ENCODE results near the gene TBXAS1. TPM values are rescaled to one million over a fixed set of nuclear protein-coding genes. Genes with fewer than 3 reads are reported as not detected.

The TBXAS1 gene
- total RNA-seq, 2 donors from 2014 or later = 19.3 to 44.1 TPM

DNA sequence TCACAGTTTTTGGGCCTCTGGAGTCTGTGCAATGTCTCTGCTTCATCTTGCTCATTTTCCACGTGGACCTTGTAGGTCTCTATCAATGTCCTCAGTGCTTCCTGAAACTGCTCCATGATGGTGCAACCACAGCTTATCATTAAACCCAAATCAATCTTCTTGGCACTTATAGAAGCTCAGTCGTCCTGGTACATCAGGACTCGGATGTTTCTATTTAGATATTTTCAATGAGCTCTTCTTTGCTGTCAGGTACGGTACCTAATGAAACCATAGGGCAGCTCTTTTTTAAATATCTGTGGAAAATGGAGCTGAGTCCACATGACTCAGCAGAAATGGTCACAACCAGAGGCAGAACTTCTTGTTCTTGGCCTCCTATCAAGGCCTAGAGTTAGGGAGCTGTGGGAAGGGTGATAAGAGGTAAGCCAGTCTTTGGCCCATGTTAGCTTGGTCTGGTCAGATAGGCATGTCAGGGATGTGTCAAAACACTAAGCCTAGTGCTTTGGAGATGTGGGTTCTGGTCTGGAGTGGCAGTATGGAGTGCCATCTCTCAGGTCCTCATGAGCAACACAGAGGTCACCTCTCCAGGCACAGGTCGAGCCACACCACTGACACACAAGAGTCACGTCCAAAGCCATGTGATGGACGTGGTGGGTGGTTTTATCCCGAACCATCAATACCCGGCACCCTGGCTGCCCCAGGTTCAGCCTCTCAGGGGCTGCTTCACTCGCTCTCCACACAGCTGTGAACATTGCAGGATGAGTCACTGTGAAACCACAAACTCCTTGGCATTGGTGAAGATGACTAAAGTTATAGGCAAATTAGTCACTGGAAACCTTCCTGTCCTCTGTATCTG lies 87.0 kb downstream of the TBXAS1 start:
- WGBS = 57% methylated on average over 10 of the region's 10 CpGs
- H3K36me3 ChIP-seq = no peaks in the 10 kb centered on the region
- peaks cover 4% of the 10 kb centered on the region for H3K4me1 ChIP-seq (replicated peaks)
- TF ChIP-seq POLR2A (IDR thresholded peaks at IDR 0.05) (no peak), POLR2AphosphoS5 (IDR thresholded peaks at IDR 0.05) (peak; percentile 68)
- TF ChIP-seq, protein P1, sequence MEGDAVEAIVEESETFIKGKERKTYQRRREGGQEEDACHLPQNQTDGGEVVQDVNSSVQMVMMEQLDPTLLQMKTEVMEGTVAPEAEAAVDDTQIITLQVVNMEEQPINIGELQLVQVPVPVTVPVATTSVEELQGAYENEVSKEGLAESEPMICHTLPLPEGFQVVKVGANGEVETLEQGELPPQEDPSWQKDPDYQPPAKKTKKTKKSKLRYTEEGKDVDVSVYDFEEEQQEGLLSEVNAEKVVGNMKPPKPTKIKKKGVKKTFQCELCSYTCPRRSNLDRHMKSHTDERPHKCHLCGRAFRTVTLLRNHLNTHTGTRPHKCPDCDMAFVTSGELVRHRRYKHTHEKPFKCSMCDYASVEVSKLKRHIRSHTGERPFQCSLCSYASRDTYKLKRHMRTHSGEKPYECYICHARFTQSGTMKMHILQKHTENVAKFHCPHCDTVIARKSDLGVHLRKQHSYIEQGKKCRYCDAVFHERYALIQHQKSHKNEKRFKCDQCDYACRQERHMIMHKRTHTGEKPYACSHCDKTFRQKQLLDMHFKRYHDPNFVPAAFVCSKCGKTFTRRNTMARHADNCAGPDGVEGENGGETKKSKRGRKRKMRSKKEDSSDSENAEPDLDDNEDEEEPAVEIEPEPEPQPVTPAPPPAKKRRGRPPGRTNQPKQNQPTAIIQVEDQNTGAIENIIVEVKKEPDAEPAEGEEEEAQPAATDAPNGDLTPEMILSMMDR (IDR thresholded peaks at IDR 0.05) = no peak
- H3K27ac ChIP-seq = peak overlapping the region; percentile 15 to 28
- H3K9me3 ChIP-seq = no peaks in the 10 kb centered on the region
- no peak overlapping the region for H3K4me3 ChIP-seq
- no peaks in the 10 kb centered on the region for H3K27me3 ChIP-seq (replicated peaks; ENCODE audit: insufficient read depth)
- peak; percentile 39 for DNase-seq (ENCODE audit: low spot score)
- intact Hi-C loops (cut with DNase I) = loop anchor here (5.0 kb wide), 1 partner anchor 64 kb away; no protein-coding TSS in a partner anchor

DNA sequence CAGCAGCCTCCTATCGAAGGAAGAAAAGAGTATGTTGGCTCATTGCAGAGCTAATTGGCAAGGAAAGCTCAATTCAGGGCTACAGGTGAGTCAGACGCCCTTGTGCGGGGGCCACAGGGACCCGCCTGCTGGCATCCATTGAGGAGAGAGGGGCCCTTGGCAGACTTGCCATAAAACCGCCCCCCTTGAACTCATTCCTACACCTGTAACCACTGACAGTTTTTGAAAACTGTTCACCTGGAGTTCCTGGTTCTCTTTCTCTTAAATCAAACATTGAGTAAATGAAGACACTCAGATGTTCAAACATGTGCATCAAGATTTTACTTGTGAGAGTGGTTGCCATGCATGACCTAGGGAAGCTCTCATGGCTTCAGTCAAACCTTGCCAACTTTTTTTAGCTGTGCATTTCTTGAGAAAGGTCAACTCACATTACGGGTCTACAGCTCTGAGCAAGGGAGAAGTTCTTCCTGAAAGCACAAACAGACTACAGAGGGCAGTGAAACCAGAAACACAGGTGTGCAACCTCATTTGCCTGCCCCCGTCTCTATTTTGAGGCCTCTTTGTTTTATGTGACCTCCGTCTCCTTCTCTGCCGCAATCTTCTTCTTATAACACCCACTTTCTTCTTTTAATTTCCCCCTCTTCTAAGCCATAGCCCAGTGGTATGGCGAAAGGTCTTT lies 87.8 kb downstream of the TBXAS1 start:
- H3K36me3 ChIP-seq = no peaks in the 10 kb centered on the region
- no peak overlapping the region for H3K4me3 ChIP-seq
- no peaks in the 10 kb centered on the region for H3K9me3 ChIP-seq
- H3K27ac ChIP-seq = peak overlapping the region in 1 of 2 donors; percentile 28
- TF ChIP-seq POLR2AphosphoS5 (IDR thresholded peaks at IDR 0.05) (no peak), POLR2A (IDR thresholded peaks at IDR 0.05) (no peak)
- TF ChIP-seq, protein P1 (IDR thresholded peaks at IDR 0.05) = no peak
- 62% methylated on average over 10 of the region's 10 CpGs for WGBS
- H3K4me1 ChIP-seq (replicated peaks) = peaks cover 4% of the 10 kb centered on the region
- H3K27me3 ChIP-seq (replicated peaks; ENCODE audit: insufficient read depth) = no peaks in the 10 kb centered on the region
- no peak for DNase-seq (ENCODE audit: low spot score)
- intact Hi-C loops (cut with DNase I) = loop anchor here (5.0 kb wide), 1 partner anchor 65 kb away; no protein-coding TSS in a partner anchor

DNA sequence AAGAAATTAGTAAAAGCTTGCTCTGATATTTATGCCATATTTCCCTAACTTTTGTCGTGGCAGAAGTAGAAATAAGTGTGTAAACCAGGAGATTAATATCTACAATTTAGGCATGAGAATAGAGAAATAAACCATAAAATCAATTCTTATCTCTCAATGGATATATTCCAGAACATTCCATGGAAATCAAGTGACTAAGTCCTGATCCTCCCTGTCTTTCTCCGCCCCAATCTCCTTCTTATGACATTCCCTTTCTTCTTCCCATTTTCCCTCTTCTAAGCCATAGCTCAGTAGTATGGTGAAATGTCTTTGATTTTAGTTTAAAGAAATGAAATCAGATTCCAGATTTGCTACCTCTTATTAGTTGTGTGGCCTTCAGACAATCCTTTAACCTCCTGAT lies 88.8 kb downstream of the TBXAS1 start:
- WGBS = 89% methylated on average over 2 of the region's 2 CpGs
- DNase-seq (ENCODE audit: low spot score) = no peak
- no peaks in the 10 kb centered on the region for H3K9me3 ChIP-seq
- peaks cover 4% of the 10 kb centered on the region for H3K4me1 ChIP-seq (replicated peaks)
- TF ChIP-seq POLR2AphosphoS5 (IDR thresholded peaks at IDR 0.05) (no peak), POLR2A (IDR thresholded peaks at IDR 0.05) (no peak)
- TF ChIP-seq, protein P1 (IDR thresholded peaks at IDR 0.05) = no peak
- no peaks in the 10 kb centered on the region for H3K27me3 ChIP-seq (replicated peaks; ENCODE audit: insufficient read depth)
- intact Hi-C loops (cut with DNase I) = loop anchor here (5.0 kb wide), 1 partner anchor 66 kb away; no protein-coding TSS in a partner anchor
- H3K36me3 ChIP-seq = no peaks in the 10 kb centered on the region
- no peak overlapping the region for H3K4me3 ChIP-seq
- no peak overlapping the region for H3K27ac ChIP-seq

DNA sequence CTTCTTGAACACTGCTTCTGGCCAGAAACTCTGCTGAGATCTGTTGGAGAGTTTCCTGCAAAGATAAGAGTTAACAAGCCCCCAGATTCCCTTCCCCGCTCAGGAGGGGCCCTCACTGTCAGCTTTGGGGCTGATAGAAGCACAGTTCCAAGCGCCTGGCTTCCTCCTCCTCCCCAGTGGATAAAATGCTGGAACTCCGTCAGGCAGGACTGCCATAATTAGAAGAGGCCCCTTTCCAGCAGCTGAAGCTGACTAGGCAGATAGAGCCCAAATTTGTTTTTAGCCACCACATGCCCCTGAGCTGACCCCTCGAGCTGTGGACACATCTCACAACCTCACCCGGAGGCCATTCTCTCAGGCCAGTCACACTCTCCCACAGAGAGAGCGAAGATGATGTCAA lies 89.4 kb downstream of the TBXAS1 start:
- no peak for DNase-seq (ENCODE audit: low spot score)
- H3K4me1 ChIP-seq (replicated peaks) = peaks cover 4% of the 10 kb centered on the region
- H3K36me3 ChIP-seq = no peaks in the 10 kb centered on the region
- no peaks in the 10 kb centered on the region for H3K27me3 ChIP-seq (replicated peaks; ENCODE audit: insufficient read depth)
- H3K27ac ChIP-seq = no peak overlapping the region
- TF ChIP-seq POLR2A (IDR thresholded peaks at IDR 0.05) (no peak), POLR2AphosphoS5 (IDR thresholded peaks at IDR 0.05) (no peak)
- TF ChIP-seq, protein P1 (IDR thresholded peaks at IDR 0.05) = no peak
- intact Hi-C loops (cut with DNase I) = loop anchor here (5.0 kb wide), 1 partner anchor 66 kb away; no protein-coding TSS in a partner anchor
- no peak overlapping the region for H3K4me3 ChIP-seq
- no peaks in the 10 kb centered on the region for H3K9me3 ChIP-seq
- 52% methylated on average over 6 of the region's 6 CpGs for WGBS
